Endodermal cell (in vitro differentiated cells): ENCODE data around the gene SPNS3. TPM values are rescaled to one million over a fixed set of nuclear protein-coding genes. Genes with fewer than 3 reads are reported as not detected.

ENCODE experiments used
- DNase-seq: peaks from one replicate; pipeline ENCODE4 v3.0.0-alpha.2; 2017
- H3K27ac ChIP-seq: 2 replicates; pipeline ENCODE4 v1.5.1; 2013; ENCODE audit warnings: mild to moderate bottlenecking, low read depth, low read length, moderate library complexity
- H3K27me3 ChIP-seq: 2 replicates; pipeline ENCODE4 v1.6.1; 2013; ENCODE audit warnings: mild to moderate bottlenecking, low read length, moderate library complexity; ENCODE audit not compliant: insufficient read depth, control insufficient read depth, poor library complexity, severe bottlenecking
- H3K36me3 ChIP-seq: 2 replicates; pipeline ENCODE4 v1.7.0; 2013; ENCODE audit warnings: mild to moderate bottlenecking, low read length, moderate library complexity; ENCODE audit not compliant: control insufficient read depth, insufficient read depth
- H3K4me1 ChIP-seq: one replicate; pipeline ENCODE4 v1.7.0; 2013; ENCODE audit warnings: low read length; ENCODE audit not compliant: control insufficient read depth, insufficient read depth
- H3K4me3 ChIP-seq: 2 replicates; pipeline ENCODE4 v1.5.1; 2013; ENCODE audit warnings: mild to moderate bottlenecking, low read length, moderate library complexity
- H3K9ac ChIP-seq: 2 replicates; pipeline ENCODE4 v1.6.1; 2013; ENCODE audit warnings: mild to moderate bottlenecking, low read length, moderate library complexity; ENCODE audit not compliant: poor library complexity, severe bottlenecking; ENCODE audit errors: extremely low read depth
- H3K9me3 ChIP-seq: 2 replicates; pipeline ENCODE4 v1.6.1; 2013; ENCODE audit warnings: mild to moderate bottlenecking, low read length, moderate library complexity; ENCODE audit not compliant: control insufficient read depth
- H3K27ac Mint-ChIP-seq: 2 replicates; pipeline ENCODE4 v1.8.0; 2020; ENCODE audit warnings: mixed read lengths
- H3K27me3 Mint-ChIP-seq: 2 replicates; pipeline ENCODE4 v1.8.0; 2021; ENCODE audit warnings: mild to moderate bottlenecking, mixed read lengths; ENCODE audit not compliant: insufficient read depth
- H3K36me3 Mint-ChIP-seq: 2 replicates; pipeline ENCODE4 v1.8.0; 2020; ENCODE audit warnings: low read depth, mixed read lengths
- H3K4me1 Mint-ChIP-seq: 2 replicates; pipeline ENCODE4 v1.8.0; 2020; ENCODE audit warnings: mixed read lengths
- H3K4me3 Mint-ChIP-seq: 2 replicates; pipeline ENCODE4 v1.8.0; 2020; ENCODE audit warnings: mild to moderate bottlenecking, moderate library complexity, mixed read lengths
- H3K9me3 Mint-ChIP-seq: 2 replicates; pipeline ENCODE4 v1.8.0; 2020; ENCODE audit warnings: mild to moderate bottlenecking, mixed read lengths
- WGBS, 2 experiments: methylation state at CpG; one replicate each; pipeline versions ENCODE4 v1.1.5 to v1.1.7; 2013; ENCODE audit warnings: missing lambda C conversion rate in 2 of 2, mixed read lengths in 1 of 2; ENCODE audit not compliant: insufficient coverage in 1 of 2, insufficient read length in 1 of 2; 5-methylcytosine and 5-hydroxymethylcytosine counted together
- total RNA-seq, 2 donors: library from RNA; stranded (reverse); fragmentation: NEBNext Ultra II Directional in 1 of 2; extraction: Animal tissue kit (Norgen Biotek cat#: 25700) in 1 of 2; gene quantifications; 2 replicates in 1 of 2; 3 replicates in 1 of 2; pipeline ENCODE4 v1.2.1, GENCODE V29; 2021
- TF ChIP-seq, protein P1 (sequence below): fragments of 200-600 bp; sonication (generic); conservative IDR thresholded peaks from 2 replicates; pipeline ENCODE4 v1.5.0; 2021; ENCODE audit warnings: antibody characterized with exemption, mild to moderate bottlenecking

Gene SPNS3
- total RNA-seq, 2 donors from 2014 or later, result not detected

DNA sequence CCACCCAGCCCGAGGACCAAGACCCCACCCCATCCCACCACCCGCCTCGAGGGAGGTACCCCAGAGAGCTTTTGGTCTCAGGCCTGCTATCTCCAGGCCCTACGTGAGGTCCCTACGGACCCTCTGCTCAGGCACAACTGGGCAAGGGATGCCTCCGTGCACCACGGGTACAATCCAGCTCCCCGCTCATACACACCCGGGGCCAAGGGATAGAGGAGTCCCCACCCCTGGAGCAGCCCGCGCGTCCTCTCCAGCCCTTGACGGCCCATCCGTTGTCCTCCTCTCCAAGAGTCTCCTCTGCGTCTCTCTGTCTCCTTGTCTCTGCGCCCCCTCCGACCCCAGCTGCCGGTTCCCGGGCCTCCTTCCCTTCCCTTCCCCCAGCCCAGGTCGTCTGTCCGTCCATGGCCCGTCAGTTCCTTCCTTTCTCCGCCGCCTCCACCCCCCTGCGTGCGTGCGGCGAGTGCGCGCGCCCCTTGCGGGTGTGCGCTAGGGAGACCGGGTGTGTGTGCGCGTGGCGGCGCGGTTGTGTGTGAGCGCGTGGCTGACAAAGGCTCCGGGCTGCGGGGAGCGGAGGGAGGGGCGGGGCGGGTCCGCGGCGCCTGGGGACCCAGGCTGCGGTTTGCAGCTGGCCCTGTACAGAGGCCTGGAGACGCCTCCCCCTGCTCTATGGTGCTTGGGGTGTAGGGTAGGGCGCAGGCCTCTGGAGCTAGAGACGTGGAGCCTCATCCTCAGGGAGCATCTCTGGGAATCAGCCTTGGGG, 65.9 kb downstream of the SPNS3 start:
- DNase-seq, result peak; percentile 80
- H3K9me3 Mint-ChIP-seq, result no peaks in the 10 kb centered on the region
- H3K4me3 Mint-ChIP-seq, result peak overlapping the region; percentile 57
- TF ChIP-seq, protein P1, sequence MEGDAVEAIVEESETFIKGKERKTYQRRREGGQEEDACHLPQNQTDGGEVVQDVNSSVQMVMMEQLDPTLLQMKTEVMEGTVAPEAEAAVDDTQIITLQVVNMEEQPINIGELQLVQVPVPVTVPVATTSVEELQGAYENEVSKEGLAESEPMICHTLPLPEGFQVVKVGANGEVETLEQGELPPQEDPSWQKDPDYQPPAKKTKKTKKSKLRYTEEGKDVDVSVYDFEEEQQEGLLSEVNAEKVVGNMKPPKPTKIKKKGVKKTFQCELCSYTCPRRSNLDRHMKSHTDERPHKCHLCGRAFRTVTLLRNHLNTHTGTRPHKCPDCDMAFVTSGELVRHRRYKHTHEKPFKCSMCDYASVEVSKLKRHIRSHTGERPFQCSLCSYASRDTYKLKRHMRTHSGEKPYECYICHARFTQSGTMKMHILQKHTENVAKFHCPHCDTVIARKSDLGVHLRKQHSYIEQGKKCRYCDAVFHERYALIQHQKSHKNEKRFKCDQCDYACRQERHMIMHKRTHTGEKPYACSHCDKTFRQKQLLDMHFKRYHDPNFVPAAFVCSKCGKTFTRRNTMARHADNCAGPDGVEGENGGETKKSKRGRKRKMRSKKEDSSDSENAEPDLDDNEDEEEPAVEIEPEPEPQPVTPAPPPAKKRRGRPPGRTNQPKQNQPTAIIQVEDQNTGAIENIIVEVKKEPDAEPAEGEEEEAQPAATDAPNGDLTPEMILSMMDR, result no peak
- Histone ChIP-seq H3K27me3 (peaks cover 52% of the 10 kb centered on the region), H3K4me3 (no peak overlapping the region), H3K36me3 (no peaks in the 10 kb centered on the region), H3K4me1 (no peaks in the 10 kb centered on the region), H3K9me3 (no peaks in the 10 kb centered on the region), H3K9ac (no peak overlapping the region), H3K27ac (no peak overlapping the region)
- H3K27ac Mint-ChIP-seq, result no peak overlapping the region
- WGBS, 2 experiments, result 5 to 9% methylated on average over 15 to 52 of the region's 53 CpGs
- H3K4me1 Mint-ChIP-seq, result peaks cover 7% of the 10 kb centered on the region
- peaks cover 59% of the 10 kb centered on the region for H3K27me3 Mint-ChIP-seq
- H3K36me3 Mint-ChIP-seq, result no peaks in the 10 kb centered on the region

DNA sequence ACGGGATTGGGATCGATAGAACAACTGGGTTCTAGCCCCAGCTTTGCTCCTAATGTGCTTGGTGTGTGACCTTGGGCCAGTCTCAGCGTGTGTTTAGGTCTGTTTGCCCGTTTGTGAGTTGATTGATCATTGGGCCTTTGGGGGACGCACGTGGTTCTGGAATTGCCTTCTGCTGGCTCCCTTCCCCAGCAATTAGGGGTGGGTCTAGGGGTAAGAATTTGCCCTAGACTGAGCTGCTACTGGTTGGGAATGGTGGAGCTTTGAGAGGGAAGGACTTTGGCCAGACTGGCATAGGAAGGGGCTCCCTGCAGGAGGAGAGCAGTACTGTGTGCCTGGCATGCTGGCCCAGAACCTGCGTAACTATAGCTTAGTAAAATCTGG, 66.4 kb downstream of the SPNS3 start:
- Mint-ChIP-seq H3K27me3 (peaks cover 59% of the 10 kb centered on the region), H3K36me3 (no peaks in the 10 kb centered on the region), H3K9me3 (no peaks in the 10 kb centered on the region), H3K27ac (no peak overlapping the region), H3K4me1 (peaks cover 7% of the 10 kb centered on the region), H3K4me3 (peak overlapping the region; percentile 57)
- no peaks in the 10 kb centered on the region for H3K4me1 ChIP-seq
- H3K27ac ChIP-seq, result no peak overlapping the region
- no peaks in the 10 kb centered on the region for H3K9me3 ChIP-seq
- no peaks in the 10 kb centered on the region for H3K36me3 ChIP-seq
- TF ChIP-seq, protein P1, result peak; percentile 23
- WGBS, 2 experiments, result 48 to 52% methylated on average over 4 to 7 of the region's 7 CpGs
- peaks cover 52% of the 10 kb centered on the region for H3K27me3 ChIP-seq
- DNase-seq, result no peak
- no peak overlapping the region for H3K4me3 ChIP-seq
- no peak overlapping the region for H3K9ac ChIP-seq

DNA sequence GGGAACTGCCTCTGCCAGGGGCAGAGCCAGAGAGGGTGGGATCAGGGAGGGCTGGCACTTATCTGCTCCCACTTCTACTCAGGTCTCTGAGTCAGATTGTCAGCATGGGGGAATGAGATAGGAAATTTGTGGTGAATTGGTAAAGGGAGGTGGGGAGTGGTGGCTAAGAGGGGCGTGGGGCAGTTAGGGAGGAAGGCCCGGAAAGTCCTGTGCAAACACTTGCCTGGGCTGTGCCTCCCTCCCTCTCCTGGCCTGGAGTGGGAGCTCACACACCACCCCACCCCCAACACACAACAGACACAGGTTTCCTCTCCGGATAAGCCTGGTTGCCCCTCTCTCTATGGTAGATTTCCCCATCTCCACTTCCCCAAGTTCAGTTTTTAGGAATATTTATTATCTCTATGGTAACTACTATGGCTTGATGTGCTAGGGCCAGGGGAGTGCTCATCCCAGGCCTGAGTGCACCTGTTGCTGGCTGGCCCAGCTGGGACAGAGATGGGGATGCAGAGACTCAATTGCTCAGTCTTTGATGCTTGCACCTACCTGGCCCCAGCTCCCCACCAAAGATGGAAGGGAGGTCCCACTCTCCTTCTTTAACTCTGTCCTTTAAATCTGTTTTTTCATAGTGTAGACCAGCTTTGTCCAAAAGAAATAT, 67.7 kb downstream of the SPNS3 start:
- H3K27ac ChIP-seq, result no peak overlapping the region
- H3K4me3 ChIP-seq, result no peak overlapping the region
- H3K4me3 Mint-ChIP-seq, result no peak overlapping the region
- no peaks in the 10 kb centered on the region for H3K9me3 Mint-ChIP-seq
- H3K27me3 ChIP-seq, result peaks cover 49% of the 10 kb centered on the region
- no peaks in the 10 kb centered on the region for H3K4me1 ChIP-seq
- H3K9ac ChIP-seq, result no peak overlapping the region
- WGBS, 2 experiments, result 100% methylated on average over 1 of the region's 3 CpGs; no CpG with 5 or more reads in 1 of the 2 experiments
- TF ChIP-seq, protein P1, result no peak
- H3K36me3 Mint-ChIP-seq, result no peaks in the 10 kb centered on the region
- H3K4me1 Mint-ChIP-seq, result peaks cover 9% of the 10 kb centered on the region
- H3K9me3 ChIP-seq, result no peaks in the 10 kb centered on the region
- DNase-seq, result no peak
- peaks cover 54% of the 10 kb centered on the region for H3K27me3 Mint-ChIP-seq
- no peak overlapping the region for H3K27ac Mint-ChIP-seq
- no peaks in the 10 kb centered on the region for H3K36me3 ChIP-seq
